ENCODE results near the gene KLHL29.

The KLHL29 gene

GRCh38 chr2:23453432-23453831, 68.5 kb downstream of the KLHL29 start:
- DNase-seq: no peak

GRCh38 chr2:23453836-23454460, 69.0 kb downstream of the KLHL29 start:
- no peak for DNase-seq

DNA sequence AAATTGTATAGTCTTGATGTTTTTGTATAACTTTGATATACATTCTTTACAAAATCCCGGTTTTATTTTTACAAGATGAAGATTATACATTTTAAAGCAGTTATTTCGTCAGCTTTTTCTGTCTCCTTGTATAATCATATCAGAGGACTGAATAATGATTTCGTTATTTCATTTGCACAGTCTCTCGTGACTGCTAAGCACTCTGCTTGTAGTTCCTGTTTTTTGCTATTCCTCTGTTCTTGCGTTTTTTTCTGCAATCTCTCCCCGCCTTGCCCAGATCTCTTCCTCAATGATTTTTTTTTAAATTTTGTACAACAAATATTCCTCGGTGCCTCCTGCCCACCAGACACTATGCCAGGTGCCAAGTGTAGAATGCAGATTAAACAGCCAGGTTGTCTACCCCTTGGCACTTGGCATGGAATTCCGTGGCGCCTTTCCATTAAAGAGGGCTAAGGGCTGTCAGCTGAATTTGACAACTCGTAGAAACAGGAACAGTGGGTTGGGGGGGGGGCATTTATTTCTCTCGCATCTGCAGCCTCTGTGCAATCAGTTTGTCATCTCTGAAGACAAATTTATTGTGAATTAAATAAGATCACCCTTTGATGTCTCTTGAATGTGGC, 69.6 kb downstream of the KLHL29 start:
- no peak for DNase-seq

GRCh38 chr2:23456396-23456795, 71.4 kb downstream of the KLHL29 start:
- DNase-seq: no peak

- no peak for DNase-seq
Measured at GRCh38 chr2:23456881-23457760, 72.1 kb downstream of the KLHL29 start.

GRCh38 chr2:23457990-23458682, 73.2 kb downstream of the KLHL29 start:
- no peak for DNase-seq

DNA sequence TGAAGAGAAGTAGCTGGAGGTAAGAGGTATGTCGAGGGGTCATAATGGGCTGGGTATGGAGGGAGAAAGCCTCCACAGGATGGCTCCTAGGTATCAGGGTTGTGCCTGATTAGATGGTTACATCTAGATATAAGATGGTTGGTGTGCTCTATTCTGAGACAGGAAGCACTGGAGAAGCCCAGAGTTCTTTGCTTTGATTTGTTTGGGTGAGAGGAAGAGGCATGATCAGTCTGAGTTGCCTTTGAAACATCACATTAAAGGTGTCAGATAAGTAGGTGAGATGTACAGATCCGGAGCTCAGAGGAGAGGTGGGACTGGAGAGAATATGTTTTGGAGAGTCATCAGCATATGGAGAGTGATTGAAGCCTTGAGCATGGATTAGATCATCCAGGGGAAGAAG, 74.1 kb downstream of the KLHL29 start:
- no peak for DNase-seq

DNA sequence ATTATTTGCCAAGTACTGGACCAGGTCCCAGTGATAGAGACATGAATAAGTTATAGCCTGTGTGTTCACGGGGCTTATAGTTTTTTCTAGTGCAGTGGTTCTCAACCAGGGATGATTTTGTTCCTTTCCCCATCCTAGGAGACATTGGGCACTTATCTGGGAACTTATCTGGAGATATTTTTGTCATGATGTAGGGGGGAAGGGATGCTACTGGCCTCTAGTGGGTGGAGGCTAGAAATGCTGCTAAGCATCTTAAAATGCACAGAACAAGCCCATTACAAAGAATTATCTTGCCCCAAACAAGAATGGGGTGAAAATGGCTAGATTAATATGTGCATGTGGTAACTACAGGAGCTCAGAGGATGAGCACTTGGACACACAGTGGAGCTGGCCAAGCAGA, 75.2 kb downstream of the KLHL29 start:
- no peak for DNase-seq

GRCh38 chr2:23460993-23461392, 76.0 kb downstream of the KLHL29 start:
- DNase-seq: no peak

DNA sequence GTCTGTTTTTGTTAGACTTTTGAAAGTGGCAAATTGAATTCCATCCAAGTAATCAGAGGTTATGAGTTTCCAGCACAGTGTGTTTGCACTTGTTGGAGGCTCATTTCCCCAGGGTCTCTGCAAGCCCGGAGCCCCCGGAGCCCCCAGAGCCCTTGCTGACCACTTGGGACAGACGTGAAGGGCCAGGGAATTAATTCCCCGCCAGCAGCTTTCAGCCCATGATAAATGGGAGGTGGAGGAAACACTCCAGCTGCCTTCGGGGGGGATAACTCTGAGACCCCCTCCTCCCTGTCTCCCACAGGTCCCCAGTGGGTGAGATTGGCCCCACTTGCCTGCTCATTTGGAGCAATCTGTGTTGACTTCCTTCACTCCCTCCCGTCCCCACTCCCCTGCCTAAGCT, 79.2 kb downstream of the KLHL29 start:
- DNase-seq: no peak

DNA sequence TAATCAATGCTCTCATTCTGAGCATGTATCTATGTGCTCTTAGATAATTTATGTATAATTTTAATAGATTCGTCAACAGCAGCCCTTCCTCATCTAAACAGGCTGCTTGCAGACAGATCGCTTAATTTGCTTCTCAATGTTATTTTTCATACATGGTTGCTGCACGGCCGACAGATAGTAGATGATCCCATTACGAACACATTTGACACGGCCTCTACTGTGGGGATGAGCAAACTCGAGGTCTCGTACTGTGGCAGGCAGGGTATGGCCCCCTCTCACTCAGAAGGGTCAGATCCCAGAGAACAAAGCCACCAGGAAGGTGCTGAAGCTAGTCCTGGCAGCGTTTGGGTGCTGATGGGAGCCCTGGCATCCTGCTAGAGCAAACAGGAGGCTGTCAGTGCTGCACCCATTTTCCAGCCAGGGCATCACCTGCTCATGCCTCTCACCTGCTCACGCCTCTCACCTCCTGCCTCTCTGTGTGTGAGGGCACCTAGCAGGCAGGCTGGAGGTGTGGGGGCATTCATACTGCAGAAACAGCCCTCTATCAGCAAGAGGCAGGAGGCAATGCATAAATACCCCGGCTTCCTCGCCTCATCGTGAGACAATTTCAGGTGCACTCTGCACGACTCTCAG, 80.0 kb downstream of the KLHL29 start:
- no peak for DNase-seq

- DNase-seq: no peak
Measured at GRCh38 chr2:23465936-23466335, 81.0 kb downstream of the KLHL29 start.

- no peak for DNase-seq
Measured at GRCh38 chr2:23467618-23468017, 82.6 kb downstream of the KLHL29 start.

DNA sequence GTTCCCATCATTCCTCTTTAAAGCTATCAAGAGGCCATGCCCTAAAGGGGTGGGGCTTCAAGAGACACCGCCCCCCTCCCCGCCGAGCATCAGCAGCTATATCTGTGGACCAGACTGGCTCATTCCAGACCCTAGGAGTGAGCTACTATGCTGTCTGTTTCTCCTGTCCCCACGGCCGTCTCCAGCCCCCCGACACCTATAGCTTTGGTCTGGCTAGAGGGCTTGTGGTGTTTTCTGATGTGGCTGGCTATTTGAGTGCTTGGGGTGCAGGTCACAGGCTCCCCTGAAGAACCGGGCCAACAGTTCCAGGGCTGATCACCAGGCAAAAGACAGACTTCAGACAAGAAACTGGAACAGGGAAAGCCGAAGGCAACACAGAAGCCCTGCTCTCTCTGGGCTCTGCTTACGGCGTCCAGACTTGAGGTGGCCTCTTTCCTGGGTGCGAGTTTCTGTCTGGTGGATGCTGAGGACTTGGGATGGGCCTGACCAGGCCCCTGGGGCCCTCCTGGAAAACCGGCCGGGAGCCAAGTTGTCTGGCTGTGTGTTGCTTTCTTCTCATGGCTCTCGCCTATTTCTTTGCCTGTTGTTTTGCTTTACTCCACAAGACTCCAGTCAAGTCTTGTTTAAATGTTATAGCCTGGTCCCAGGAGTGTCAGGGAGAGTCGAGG, 83.6 kb downstream of the KLHL29 start:
- DNase-seq: no peak

GRCh38 chr2:23469142-23469540, 84.2 kb downstream of the KLHL29 start:
- no peak for DNase-seq

DNA sequence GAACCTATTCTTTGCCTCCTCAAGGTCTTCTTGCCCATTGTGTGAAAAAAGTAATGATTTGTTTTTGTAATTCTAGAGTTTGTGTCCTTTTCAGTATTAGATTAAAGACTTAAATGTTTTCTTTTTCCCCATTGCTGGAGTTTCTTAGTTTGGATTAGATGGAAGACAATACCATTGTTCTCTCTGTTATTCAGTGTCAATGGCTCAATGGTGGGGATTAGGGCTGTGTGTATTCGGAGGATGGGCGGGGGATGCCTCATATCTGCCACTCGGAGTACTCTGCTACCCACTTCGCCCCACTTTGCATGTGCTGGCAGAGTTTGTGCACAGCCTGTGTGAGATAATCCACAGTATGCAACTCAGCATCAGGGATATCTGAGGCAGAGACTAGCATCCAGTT, 90.1 kb downstream of the KLHL29 start:
- DNase-seq: no peak

- no peak for DNase-seq
Measured at GRCh38 chr2:23475473-23475872, 90.5 kb downstream of the KLHL29 start.

- DNase-seq: no peak
Measured at GRCh38 chr2:23476786-23477185, 91.8 kb downstream of the KLHL29 start.

- no peak for DNase-seq
Measured at GRCh38 chr2:23477392-23477791, 92.4 kb downstream of the KLHL29 start.

DNA sequence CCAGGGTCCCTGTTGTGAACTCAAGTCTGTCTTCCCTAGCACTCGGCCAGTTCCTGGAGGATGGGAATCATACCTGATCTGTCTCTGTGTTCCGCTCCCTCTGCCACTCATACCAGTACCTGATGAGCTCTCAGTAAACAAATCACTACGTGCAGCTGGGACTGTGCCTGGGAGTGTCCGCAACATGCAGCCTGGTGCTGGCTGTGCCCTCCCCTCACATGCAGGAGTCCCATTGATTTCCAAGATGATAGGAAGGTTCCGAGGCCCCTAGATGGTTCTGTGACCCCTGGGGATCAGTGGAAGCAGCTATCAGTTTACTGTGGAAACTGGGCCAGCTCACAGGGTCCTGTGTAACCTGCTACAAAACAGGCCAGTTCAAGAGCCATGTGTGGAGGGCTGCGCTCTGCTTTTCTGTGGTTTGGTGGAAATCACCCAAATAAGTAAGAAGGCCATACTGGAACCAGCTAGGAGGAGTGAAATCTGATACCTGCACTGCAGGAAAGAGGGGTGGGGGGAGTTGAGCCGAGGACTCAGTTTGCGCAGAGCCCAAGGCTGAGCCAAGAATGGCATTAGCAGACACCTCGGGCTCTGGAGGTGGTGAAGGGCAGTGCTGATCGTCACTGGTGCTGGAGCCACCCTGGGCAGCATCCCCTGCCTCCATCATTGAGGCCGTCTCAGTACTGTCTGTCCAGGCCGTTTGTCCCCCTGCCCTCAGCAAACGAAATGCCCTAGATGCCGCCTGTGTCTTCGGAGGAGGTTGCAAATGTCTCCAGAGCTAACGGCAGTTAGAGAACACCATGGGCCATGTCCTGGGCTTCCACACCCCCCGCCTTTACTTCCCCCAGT, 93.3 kb downstream of the KLHL29 start:
- no peak for DNase-seq

GRCh38 chr2:23478933-23479683, 94.1 kb downstream of the KLHL29 start:
- DNase-seq: no peak

All from NCI-H2081 treated with DMSO at 0.1 percent for 48 hours (cell line).